ENCODE results near the gene TAX1BP3. TPM values are rescaled to one million over a fixed set of nuclear protein-coding genes. Genes with fewer than 3 reads are reported as not detected.

Gene TAX1BP3
- total RNA-seq, 2 donors from 2014 or later, result 17.2 to 24.7 TPM

DNA sequence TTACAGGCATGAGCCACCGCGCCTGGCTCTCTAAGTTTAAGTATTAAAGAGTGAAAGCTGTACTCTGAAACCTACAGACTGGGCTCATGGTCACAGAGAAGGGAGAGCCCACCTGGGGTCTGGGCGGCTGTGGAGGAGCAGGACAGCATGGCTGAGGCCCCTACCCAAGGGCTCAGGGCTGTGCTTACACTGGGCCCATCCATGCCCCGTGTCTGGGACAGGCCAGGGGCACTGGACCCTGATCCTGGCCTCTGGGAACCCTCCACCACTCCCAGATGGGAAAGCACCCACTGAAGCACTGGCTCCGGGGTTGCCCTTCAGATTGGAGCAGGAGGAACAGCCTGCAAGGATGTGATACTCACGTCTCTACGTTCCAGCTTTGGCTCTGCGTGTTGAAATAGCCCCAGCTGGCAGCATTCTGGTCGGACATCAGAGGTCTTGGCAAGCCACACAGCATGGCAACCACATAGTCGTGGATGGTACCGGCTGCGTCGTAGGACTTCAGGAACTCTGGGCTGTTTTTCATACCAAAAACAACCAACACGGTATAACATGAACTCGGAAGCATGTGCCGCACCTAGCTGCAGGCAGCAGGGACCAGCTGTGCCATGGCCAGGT, 45.3 kb downstream of the TAX1BP3 start:
- ATAC-seq (no peak), DNase-seq (ENCODE audit: low spot score in 2 of 2) (no peak)
- H3K9me3 Mint-ChIP-seq, result no peaks in the 10 kb centered on the region
- no peak overlapping the region for H3K27ac Mint-ChIP-seq
- peaks cover 11 to 29% of the 10 kb centered on the region in 2 donors for H3K36me3 Mint-ChIP-seq

DNA sequence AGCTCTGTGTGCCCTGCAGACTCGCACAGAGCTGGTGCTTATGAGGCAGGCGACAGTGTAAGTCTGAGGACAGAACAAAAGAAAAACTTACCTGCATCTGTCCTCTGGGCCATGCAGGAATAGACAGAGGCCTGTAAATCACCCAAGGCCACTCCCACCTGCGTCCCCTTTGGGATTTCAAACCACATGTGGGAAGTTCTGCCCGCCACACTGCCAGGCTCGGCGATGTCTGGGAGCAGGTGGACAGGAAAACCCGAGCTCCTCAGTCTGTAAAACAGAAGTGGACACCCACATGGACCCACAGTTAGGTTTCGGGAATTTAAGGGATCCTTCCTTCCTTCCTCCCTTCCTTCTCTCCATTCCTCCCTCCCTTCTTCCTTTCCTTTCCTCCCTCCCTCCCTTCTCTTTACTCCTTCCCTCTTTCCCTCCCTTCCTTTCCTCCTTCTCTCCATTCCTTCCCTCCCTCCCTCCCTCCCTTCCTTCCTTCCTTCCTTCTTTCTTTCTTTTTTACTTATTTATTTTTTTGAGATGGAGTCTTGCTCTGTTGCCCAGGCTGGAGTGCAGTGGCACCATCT, 47.1 kb downstream of the TAX1BP3 start:
- Mint-ChIP-seq H3K9me3 (peaks cover 0 to 6% of the 10 kb centered on the region in 2 donors), H3K36me3 (peaks cover 21 to 38% of the 10 kb centered on the region in 2 donors), H3K27ac (peak overlapping the region in 1 of 2 donors; percentile 72)
- DNase-seq (ENCODE audit: low spot score in 2 of 2), result no peak
- ATAC-seq, result no peak

DNA sequence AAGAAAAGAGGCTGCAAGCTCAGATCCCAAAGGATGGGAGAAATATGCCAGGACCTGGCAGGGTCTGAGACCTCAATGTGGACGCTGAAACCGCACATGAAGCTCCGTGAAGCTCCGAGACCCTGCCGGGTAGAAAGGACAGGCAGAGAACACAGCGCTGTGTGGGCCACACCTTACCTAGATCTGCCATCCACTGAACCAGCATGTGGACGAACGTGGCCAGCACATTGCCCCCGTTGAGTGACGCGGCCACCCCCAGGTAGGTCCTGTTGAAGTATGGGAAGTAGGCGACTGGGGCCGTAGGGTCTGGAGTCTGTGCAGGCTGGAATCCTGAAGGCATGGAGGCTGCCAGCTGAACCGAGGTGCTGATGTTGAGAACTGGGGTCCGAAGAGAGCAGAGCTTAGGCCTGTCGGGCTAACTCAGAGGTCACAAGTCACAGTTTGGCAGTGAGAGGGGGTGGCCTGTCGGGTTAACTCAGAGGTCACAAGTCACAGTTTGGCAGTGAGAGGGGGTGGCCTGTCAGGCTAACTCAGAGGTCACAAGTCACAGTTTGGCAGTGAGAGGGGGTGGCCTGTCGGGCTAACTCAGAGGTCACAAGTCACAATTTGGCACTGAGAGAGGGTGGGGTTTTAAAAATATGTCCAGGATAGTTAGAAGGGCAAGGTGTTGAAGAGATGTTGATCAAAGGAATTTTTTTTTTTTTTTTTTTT, 53.1 kb downstream of the TAX1BP3 start:
- peaks cover 21 to 46% of the 10 kb centered on the region in 2 donors for H3K36me3 Mint-ChIP-seq
- ATAC-seq, result no peak
- no peak for DNase-seq (ENCODE audit: low spot score in 2 of 2)
- no peak overlapping the region for H3K27ac Mint-ChIP-seq
- peaks cover 0 to 6% of the 10 kb centered on the region in 2 donors for H3K9me3 Mint-ChIP-seq

- peaks cover 0 to 6% of the 10 kb centered on the region in 2 donors for H3K9me3 Mint-ChIP-seq
- H3K36me3 Mint-ChIP-seq, result peaks cover 10 to 29% of the 10 kb centered on the region in 2 donors
- no peak for DNase-seq (ENCODE audit: low spot score in 2 of 2)
- no peak overlapping the region for H3K27ac Mint-ChIP-seq
- no peak for ATAC-seq
Observed at GRCh38 chr17:3613124-3613523, 55.3 kb downstream of the TAX1BP3 start.

Other genes starting within 250 kb of the TAX1BP3 start
- gene OR1E2, start 234.7 kb downstream of the TAX1BP3 start, total RNA-seq, result not detected
- not detected for gene SPATA22, start 196.8 kb downstream of the TAX1BP3 start, total RNA-seq
- gene ASPA, start 192.6 kb downstream of the TAX1BP3 start, total RNA-seq, result under 1 TPM in 1 of 2 donors, not detected in 1; 0.16 TPM
- 1 to 10 TPM; 1.0 to 1.9 TPM for gene TRPV3, start 110.8 kb downstream of the TAX1BP3 start, total RNA-seq
- 1 to 10 TPM; 1.7 to 4.7 TPM for gene TRPV1, start 59.2 kb downstream of the TAX1BP3 start, total RNA-seq
- 10 to 100 TPM in 1 of 2 donors, 1 to 10 TPM in 1; 8.5 to 13.6 TPM for gene SHPK, start 32.3 kb downstream of the TAX1BP3 start, total RNA-seq
- gene CTNS, start 31.8 kb downstream of the TAX1BP3 start, total RNA-seq, result 1 to 10 TPM; 4.9 to 8.7 TPM
- 10 to 100 TPM; 41.6 to 49.8 TPM for gene EMC6, start 234 bp upstream of the TAX1BP3 start, total RNA-seq
- 100 to 1,000 TPM in 1 of 2 donors, 10 to 100 TPM in 1; 82.9 to 120 TPM for gene P2RX5, start 27.6 kb upstream of the TAX1BP3 start, total RNA-seq
- 10 to 100 TPM; 24.0 to 26.6 TPM for gene HASPIN, start 55.3 kb upstream of the TAX1BP3 start, total RNA-seq
- gene ITGAE, start 132.6 kb upstream of the TAX1BP3 start, total RNA-seq, result 10 to 100 TPM; 36.7 to 48.0 TPM
- 10 to 100 TPM; 35.4 to 44.4 TPM for gene NCBP3, start 177.7 kb upstream of the TAX1BP3 start, total RNA-seq
- gene CAMKK1, start 224.5 kb upstream of the TAX1BP3 start, total RNA-seq, result 1 to 10 TPM; 3.8 to 6.9 TPM
- 1 to 10 TPM in 1 of 2 donors, under 1 TPM in 1; 0.14 to 1.5 TPM for gene P2RX1, start 247.9 kb upstream of the TAX1BP3 start, total RNA-seq